HCT116 (cell line): ENCODE data around the gene SPSB2. TPM values are rescaled to one million over a fixed set of nuclear protein-coding genes. Genes with fewer than 3 reads are reported as not detected.

Source experiments
- ATAC-seq: fragments of 200-7000 bp; cut with Tn5 transposase; 2 replicates; pipeline ENCODE4 v1.9.1; 2020; ENCODE audit warnings: mild to moderate bottlenecking, moderate library complexity
- BruUV-seq: library from RNA; stranded (reverse); fragments of 400-500 nt; replicated peaks from 2 replicates; lab custom pipeline; 2021; lab: Mats Ljungman, UMichigan
- CTCF ChIA-PET: fragments of 300-600 bp; sonication (Branson Sonifier 250); formaldehyde crosslinking; loops from one replicate; lab custom pipeline; 2021; ENCODE audit warnings: antibody characterized with exemption; lab: Charles Lee
- POLR2A ChIA-PET: fragments of 300-600, 350-600 bp; sonication (Branson Sonifier 250); formaldehyde crosslinking; loops from one replicate; lab custom pipeline; 2021; ENCODE audit warnings: antibody characterized with exemption; lab: Charles Lee
- RAD21 ChIA-PET, 2 experiments: fragments of 300-600 bp; sonication (Branson Sonifier 250); formaldehyde crosslinking; loops; one replicate each; lab custom pipeline; 2023; ENCODE audit warnings: low total read pairs in 2 of 2; ENCODE audit not compliant: uncharacterized antibody in 2 of 2, unreplicated experiment in 2 of 2, low non-redundant PET in 1 of 2; lab: Charles Lee
- DNase-seq: peaks from one replicate; pipeline ENCODE4 v3.0.0-alpha.2; 2010; ENCODE audit warnings: low read depth, low spot score
- H2AFZ ChIP-seq: fragments of 200-600 bp; shearing (Covaris generic), sonication (generic); 2 replicates; pipeline ENCODE4 v1.6.1; 2017; ENCODE audit warnings: low read depth, mixed run types, mixed read lengths, antibody characterized with exemption, low read length; ENCODE audit not compliant: poor library complexity, severe bottlenecking
- H3K27ac ChIP-seq: 2 replicates; pipeline ENCODE4 v1.5.1; 2012; ENCODE audit warnings: low read depth, low read length
- H3K27me3 ChIP-seq: fragments of 200-600 bp; sonication (generic); 2 replicates; pipeline ENCODE4 v1.6.1; 2016; ENCODE audit warnings: mixed run types, low read length, mixed read lengths; ENCODE audit not compliant: insufficient read depth
- H3K36me3 ChIP-seq, 2 experiments: fragments of 200-500 bp in 1 of 2; fragments of 200-600 bp in 1 of 2; sonication (Bioruptor generic) in 1 of 2; sonication (generic) in 1 of 2; 2 replicates each; pipeline versions ENCODE4 v1.5.1 to v1.6.1; 2014 to 2016; ENCODE audit warnings: low read length in 2 of 2, inconsistent platforms in 1 of 2, mixed read lengths in 1 of 2, mixed run types in 1 of 2; ENCODE audit not compliant: insufficient read depth in 2 of 2, control insufficient read depth in 1 of 2
- H3K4me1 ChIP-seq, 2 experiments: fragments of 200-600 bp in 1 of 2; sonication (generic) in 1 of 2; 2 replicates each; pipeline versions ENCODE4 v1.5.1 to v1.6.1; 2012 to 2017; ENCODE audit warnings: low read length in 2 of 2, inconsistent platforms in 1 of 2, mild to moderate bottlenecking in 1 of 2, mixed read lengths in 1 of 2, mixed run types in 1 of 2, moderate library complexity in 1 of 2; ENCODE audit not compliant: insufficient read depth in 2 of 2, control insufficient read depth in 1 of 2
- H3K4me2 ChIP-seq: fragments of 200-600 bp; sonication (generic); 2 replicates; pipeline ENCODE4 v1.6.1; 2017; ENCODE audit warnings: mixed run types, low read length, mixed read lengths
- H3K4me3 ChIP-seq, 2 experiments: fragments of 200-600 bp in 1 of 2; sonication (generic) in 1 of 2; replicated peaks in 1 of 2; 2 replicates each; pipeline ENCODE4 v1.5.1; 2011 to 2016; ENCODE audit warnings: low read length in 2 of 2, control low read depth in 1 of 2, low read depth in 1 of 2, mild to moderate bottlenecking in 1 of 2, mixed read lengths in 1 of 2, mixed run types in 1 of 2
- H3K79me2 ChIP-seq: fragments of 200-600 bp; sonication (generic); 2 replicates; pipeline ENCODE4 v1.6.1; 2017; ENCODE audit warnings: mild to moderate bottlenecking, mixed run types, low read length, moderate library complexity, mixed read lengths; ENCODE audit not compliant: insufficient read depth
- H3K9ac ChIP-seq: fragments of 200-600 bp; sonication (generic); 2 replicates; pipeline ENCODE4 v1.6.1; 2016; ENCODE audit warnings: low read length, mixed read lengths
- H3K9me2 ChIP-seq: fragments of 200-600 bp; sonication (generic), shearing (Covaris generic); 2 replicates; pipeline ENCODE4 v1.6.1; 2017; ENCODE audit warnings: mixed run types, mild to moderate bottlenecking, moderate library complexity; ENCODE audit not compliant: insufficient read depth
- H3K9me3 ChIP-seq, 2 experiments: fragments of 200-500 bp in 1 of 2; fragments of 200-600 bp in 1 of 2; sonication (Bioruptor generic) in 1 of 2; sonication (generic) in 1 of 2; 2 replicates each; pipeline ENCODE4 v1.6.1; 2014 to 2017; ENCODE audit warnings: low read length in 2 of 2, mixed read lengths in 2 of 2, inconsistent platforms in 1 of 2, low read depth in 1 of 2, mild to moderate bottlenecking in 1 of 2, mixed run types in 1 of 2, moderate library complexity in 1 of 2; ENCODE audit not compliant: control insufficient read depth in 1 of 2, insufficient read depth in 1 of 2
- H4K20me1 ChIP-seq: fragments of 200-600 bp; sonication (generic), shearing (Covaris generic); 2 replicates; pipeline ENCODE4 v1.6.1; 2017; ENCODE audit warnings: mixed run types, mild to moderate bottlenecking, moderate library complexity; ENCODE audit not compliant: insufficient read depth
- CEBPB ChIP-seq: IDR thresholded peaks from 2 replicates; pipeline ENCODE4 v1.6.1; 2012; ENCODE audit warnings: low read depth
- EZH2 ChIP-seq: fragments of 200-600 bp; sonication (generic); IDR thresholded peaks from 2 replicates; pipeline ENCODE4 v1.6.1; 2017; ENCODE audit warnings: antibody characterized with exemption, mixed run types
- EZH2phosphoT487 ChIP-seq: fragments of 200-600 bp; IDR thresholded peaks from 2 replicates; pipeline ENCODE4 v1.6.1; 2018; ENCODE audit warnings: antibody characterized with exemption, borderline replicate concordance
- RAD21 ChIP-seq: IDR thresholded peaks from 2 replicates; pipeline ENCODE4 v1.6.1; 2012; ENCODE audit warnings: low read depth, mild to moderate bottlenecking
- SIN3A ChIP-seq: IDR thresholded peaks from 2 replicates; pipeline ENCODE4 v1.6.1; 2012; ENCODE audit warnings: low read depth
- SRF ChIP-seq: IDR thresholded peaks from 2 replicates; pipeline ENCODE4 v1.6.1; 2012; ENCODE audit warnings: low read depth
- ZNF274 ChIP-seq: fragments of 200-500 bp; sonication (Bioruptor generic); IDR thresholded peaks from 2 replicates; pipeline ENCODE4 v1.6.1; 2014; ENCODE audit warnings: mild to moderate bottlenecking, low read depth, low read length, inconsistent platforms
- intact Hi-C: fragments of 100-400 bp; cut with micrococcal nuclease; formaldehyde crosslinking; loops from 2 replicates; pipeline ENCODE4 v1.10.0; 2022
- total RNA-seq: library from RNA; stranded (reverse); gene quantifications from one replicate; pipeline ENCODE4 v1.2.1, GENCODE V29; 2021; ENCODE audit not compliant: unreplicated experiment
- TF ChIP-seq, protein P1 (sequence below): IDR thresholded peaks from 2 replicates; pipeline ENCODE4 v1.6.1; 2012

SPSB2 gene
- total RNA-seq, 1 experiment from 2014 or later: 10.0 TPM

DNA sequence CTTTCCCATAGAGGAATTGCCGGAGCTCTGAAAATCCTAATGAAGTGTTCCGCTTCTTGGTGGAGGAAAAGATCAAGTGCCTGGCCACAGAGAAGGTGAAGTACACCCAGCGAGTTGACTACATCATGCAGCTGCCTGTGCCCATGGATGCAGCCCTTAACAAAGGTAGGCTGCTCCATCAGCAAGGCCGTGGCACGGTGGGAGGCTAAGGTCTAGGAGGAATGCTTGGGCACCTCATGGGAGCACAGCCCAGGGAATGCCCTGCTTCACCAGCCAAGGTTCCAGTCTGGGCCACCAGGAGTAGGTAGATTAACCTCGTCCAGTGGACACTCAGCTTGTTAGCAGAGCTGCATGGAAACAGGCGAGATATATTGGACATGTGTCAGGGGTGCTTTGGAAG is 12.2 kb downstream of the SPSB2 start:
- H3K9me2 ChIP-seq: no peaks in the 10 kb centered on the region
- no peaks in the 10 kb centered on the region for H3K27me3 ChIP-seq
- ChIA-PET CTCF (interaction anchor here (0.7 to 1.0 kb wide), 2 partner anchors 9 to 11 kb away, joined by 3 read pairs; no protein-coding TSS in a partner anchor), POLR2A (interaction anchor here (0.9 kb wide), 1 partner anchor 9 kb away, joined by 4 read pairs; the partner anchor contains the start of gene USP5), RAD21 (no interaction called here)
- no peak for DNase-seq
- TF ChIP-seq SRF (no peak), RAD21 (no peak), ZNF274 (no peak), SIN3A (no peak)
- TF ChIP-seq, protein P1, sequence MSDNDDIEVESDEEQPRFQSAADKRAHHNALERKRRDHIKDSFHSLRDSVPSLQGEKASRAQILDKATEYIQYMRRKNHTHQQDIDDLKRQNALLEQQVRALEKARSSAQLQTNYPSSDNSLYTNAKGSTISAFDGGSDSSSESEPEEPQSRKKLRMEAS: no peak
- no TSS peak for BruUV-seq
- H2AFZ ChIP-seq: no peak overlapping the region
- no peak overlapping the region for H3K4me2 ChIP-seq
- no peak overlapping the region for H3K9ac ChIP-seq
- no peak overlapping the region for H3K4me3 ChIP-seq
- no peaks in the 10 kb centered on the region for H3K9me3 ChIP-seq
- peaks cover 3 to 5% of the 10 kb centered on the region in 2 experiments; a peak in 3 of 4 replicates for H3K4me1 ChIP-seq
- ATAC-seq: no peak
- no peaks in the 10 kb centered on the region for H4K20me1 ChIP-seq
- intact Hi-C loops: no loop called here
- H3K27ac ChIP-seq: no peak overlapping the region
- no peaks in the 10 kb centered on the region; the same call in 1 of the 2 replicates for H3K79me2 ChIP-seq
- H3K36me3 ChIP-seq: peaks cover 60 to 68% of the 10 kb centered on the region in 2 experiments

DNA sequence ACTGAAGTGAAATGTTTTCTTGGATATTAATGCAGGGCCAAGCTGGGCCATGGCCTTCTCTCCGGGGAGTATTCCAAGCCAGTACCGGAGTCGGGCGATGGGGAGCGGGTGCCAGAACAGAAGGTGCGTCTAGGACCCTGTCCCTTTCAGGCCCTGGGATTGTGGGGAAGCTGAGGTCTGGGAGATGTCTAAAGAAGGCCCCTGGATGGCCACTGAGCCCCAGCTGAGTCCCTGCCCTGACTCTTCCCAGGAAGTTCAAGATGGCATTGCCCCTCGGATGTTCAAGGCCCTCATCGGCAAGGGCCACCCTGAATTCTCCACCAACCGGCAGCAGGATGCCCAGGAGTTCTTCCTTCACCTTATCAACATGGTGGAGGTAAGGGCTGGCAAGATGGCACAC is 13.0 kb downstream of the SPSB2 start:
- Histone ChIP-seq H3K27me3 (no peaks in the 10 kb centered on the region), H3K9me3 (no peaks in the 10 kb centered on the region), H3K79me2 (peaks cover 5% of the 10 kb centered on the region), H3K36me3 (peaks cover 63 to 71% of the 10 kb centered on the region in 2 experiments), H3K9me2 (no peaks in the 10 kb centered on the region), H3K9ac (no peak overlapping the region), H4K20me1 (no peaks in the 10 kb centered on the region), H2AFZ (no peak overlapping the region), H3K4me2 (no peak overlapping the region), H3K4me3 (no peak overlapping the region), H3K4me1 (no peaks in the 10 kb centered on the region), H3K27ac (no peak overlapping the region)
- no TSS peak for BruUV-seq
- ChIA-PET RAD21 (no interaction called here), CTCF (no interaction called here), POLR2A (interaction anchor here (0.5 kb wide), 1 partner anchor 326 kb away, joined by 3 read pairs; the partner anchor contains the start of gene GAPDH)
- TF ChIP-seq EZH2 (no peak), CEBPB (no peak), EZH2phosphoT487 (no peak)
- ATAC-seq: no peak
- intact Hi-C loops: no loop called here
- no peak for DNase-seq
